GM19193 (cell line): ENCODE measurements around the gene ZNF488.

Source experiments
- POLR2A ChIP-seq: IDR thresholded peaks from 4 replicates; pipeline ENCODE4 v1.6.1; 2011; ENCODE audit not compliant: insufficient read depth, insufficient read length; ENCODE audit errors: extremely low read depth

The ZNF488 gene, protein sequence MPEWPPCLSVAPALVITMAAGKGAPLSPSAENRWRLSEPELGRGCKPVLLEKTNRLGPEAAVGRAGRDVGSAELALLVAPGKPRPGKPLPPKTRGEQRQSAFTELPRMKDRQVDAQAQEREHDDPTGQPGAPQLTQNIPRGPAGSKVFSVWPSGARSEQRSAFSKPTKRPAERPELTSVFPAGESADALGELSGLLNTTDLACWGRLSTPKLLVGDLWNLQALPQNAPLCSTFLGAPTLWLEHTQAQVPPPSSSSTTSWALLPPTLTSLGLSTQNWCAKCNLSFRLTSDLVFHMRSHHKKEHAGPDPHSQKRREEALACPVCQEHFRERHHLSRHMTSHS

DNA sequence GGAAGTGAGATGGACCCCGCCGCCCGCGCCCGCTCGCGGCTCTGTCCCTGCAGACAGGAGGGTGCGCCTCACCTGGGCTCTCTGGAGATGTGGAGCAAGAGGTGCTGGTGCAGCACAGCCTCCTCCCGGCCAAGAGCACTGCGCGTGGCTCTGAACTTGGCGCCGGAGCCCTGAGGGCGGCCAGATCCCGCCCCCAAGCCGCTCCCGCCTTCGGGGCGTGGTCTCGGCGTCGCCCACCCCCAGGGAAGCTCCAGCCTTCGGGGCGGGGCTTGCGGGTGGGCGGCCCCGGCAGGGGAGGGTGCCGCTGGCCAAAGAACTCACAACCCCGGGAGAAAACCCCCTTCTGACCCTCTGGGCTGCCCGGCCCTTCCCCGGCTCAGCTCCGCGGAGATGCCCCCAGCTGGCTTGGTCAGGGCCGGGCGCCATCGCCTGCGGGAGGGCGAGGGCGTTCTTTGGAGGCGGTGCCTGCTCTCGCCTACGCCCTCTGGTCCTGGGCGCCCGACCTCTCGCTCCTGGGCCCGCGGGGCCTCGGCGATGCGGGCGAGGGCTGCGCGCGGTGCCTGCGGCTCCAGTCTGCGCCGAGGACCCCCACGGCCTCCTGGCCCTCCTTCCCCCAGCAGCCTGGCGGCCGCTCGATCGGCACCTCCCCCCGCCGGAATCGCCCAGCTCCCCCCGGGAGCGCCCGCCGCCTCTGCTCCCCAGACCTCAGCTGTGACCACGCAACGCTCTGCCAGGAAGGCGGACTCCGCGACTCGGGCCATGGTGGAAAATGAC lies at the start of gene ZNF488:
TSS of gene ZNF488 (minus strand) at position 146 of the 774 bp plus-strand sequence. CDS start 15,464 bp downstream, outside the sequence.
- no peak for TF ChIP-seq POLR2A

DNA sequence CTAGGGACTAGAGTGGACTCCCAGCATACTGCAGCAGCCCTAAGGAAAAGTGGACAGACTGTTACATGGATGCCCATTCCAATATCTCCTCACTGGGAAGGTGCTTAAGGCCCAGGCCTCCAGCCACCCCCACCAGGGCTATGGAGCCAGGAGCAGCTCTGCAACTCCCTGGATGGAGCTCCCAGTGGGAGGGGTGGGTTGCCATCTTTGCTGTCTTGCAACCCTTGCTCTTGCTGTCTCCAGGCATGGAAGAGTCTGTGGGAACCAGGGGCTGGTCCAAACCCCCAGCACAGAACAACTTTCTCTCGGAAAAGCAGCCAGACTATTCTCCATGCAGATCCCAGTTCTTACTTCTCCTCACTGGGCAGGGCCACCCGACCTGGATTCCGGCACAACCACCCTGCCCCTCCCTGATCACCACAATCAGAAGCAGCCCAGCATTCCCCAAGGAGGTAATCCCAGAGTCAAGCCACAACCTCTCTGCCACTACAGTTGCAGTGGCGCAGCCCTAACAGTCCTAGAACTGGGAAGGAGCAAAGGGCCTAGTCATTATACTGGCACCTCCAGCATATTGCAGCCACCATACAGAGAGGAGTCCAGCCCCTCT lies 41.8 kb upstream of the ZNF488 start:
- TF ChIP-seq POLR2A: no peak

DNA sequence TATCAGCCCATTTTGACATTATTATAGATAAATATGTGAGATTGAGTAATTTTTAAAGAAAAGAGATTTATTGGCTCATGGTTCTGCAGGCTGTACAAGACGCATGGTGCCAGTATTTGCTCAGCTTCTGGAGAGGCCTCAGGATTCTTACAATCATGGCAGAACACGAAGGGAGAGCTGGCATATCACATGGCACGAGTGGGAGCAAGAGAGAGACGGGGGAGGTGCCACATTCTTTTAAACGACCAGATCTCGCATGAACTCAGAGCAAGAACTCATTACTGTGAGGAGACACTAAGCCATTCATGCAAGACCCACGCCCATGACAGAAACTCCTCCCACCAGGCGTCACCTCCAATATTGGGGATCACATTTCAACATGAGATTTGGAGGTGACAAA lies 40.1 kb upstream of the ZNF488 start:
- TF ChIP-seq POLR2A: no peak

DNA sequence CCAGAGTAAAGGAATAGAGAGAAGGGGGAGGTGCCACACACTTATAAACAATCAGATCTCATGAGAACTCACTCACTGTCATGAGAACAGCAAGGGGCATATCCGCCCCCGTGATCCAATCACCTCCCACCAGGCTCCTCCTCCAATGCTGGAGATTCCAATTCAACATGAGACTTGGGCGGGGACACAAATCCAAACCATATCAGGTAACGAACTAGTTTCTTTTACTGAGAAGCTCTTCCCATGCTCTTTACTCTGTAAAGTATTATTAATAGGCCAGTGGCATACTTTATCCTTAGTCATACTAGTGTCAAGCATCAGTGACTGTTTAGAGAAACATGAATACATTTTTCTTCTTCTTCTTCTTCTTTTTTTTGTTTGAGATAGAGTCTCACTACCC lies 39.4 kb upstream of the ZNF488 start:
- no peak for TF ChIP-seq POLR2A

DNA sequence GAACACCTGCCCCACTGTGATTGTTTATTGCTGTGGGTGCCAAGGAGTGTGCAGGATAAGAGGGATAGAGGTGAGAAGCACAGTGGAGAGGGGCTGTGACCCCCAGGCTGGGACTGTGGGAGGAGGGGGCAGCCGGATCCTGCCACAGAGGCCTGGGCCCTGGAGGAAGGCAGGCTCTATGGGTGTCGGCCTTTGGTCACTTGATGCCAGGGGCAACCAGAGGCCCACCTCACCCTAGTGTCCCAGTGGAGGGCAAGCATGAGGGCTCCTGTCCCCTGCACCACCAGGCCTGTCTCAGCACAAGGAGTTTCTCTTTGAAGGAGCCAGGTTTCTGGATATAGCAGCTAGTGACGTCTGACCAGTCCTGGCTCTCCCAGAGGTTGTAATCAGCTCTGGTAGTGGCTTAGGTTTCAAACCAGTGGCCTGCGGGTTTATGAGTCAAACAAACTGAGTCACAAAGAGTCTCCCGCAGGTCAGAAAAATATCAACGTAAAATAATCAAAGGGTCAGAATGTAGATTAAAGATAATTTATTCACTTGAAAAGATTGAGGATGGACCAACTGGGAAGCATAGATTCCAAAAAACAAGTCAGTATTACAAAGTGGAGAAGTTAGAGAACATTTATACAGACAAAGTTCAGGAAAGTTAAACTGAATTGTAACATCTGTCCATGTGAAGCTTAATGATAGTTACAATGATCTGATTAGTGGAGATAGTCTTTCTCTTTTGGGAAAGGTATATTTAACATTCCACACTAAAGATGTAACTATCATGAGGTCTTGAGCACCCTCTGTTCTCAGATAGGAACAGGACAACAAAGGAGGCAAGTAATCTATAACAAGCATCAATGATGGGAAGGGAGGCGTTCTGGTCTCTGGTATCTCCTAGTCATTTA lies 37.2 kb upstream of the ZNF488 start:
- no peak for TF ChIP-seq POLR2A

DNA sequence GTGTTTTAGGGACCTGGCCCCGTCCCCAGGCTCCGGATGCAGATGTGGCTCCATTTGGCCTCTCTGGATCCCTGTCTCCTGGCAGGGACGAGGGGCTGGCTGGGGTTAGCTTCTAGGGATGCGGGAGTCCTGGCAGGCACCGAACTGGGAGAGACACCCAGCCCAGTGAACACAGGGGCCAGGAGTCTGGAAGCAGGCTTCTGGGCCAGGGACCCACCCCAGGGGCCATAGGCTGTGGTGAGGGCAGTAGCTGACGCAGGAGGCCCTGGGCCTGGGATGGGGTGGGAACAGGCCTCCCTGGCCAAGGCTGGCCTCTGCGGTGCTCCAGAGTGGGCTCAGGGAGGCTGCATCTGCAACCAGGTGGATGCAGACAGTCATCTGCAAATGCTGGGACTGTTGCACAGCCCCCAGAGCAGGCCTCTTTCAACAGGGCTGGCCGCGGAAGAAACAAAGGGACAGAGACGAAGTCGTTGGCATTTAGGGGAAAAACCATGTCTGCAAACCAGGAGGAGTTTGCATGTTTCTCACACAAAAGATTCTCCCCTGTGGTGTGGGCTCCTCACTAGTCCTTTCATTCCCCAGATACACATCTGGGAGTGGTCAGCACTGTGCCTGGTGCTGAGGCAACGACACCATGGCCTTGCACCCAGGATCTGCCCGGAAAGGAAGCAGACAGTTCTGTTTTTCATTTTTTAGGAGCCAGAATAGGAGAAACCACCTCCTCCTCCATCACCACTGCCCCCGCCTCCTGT lies 36.4 kb upstream of the ZNF488 start:
- no peak for TF ChIP-seq POLR2A

DNA sequence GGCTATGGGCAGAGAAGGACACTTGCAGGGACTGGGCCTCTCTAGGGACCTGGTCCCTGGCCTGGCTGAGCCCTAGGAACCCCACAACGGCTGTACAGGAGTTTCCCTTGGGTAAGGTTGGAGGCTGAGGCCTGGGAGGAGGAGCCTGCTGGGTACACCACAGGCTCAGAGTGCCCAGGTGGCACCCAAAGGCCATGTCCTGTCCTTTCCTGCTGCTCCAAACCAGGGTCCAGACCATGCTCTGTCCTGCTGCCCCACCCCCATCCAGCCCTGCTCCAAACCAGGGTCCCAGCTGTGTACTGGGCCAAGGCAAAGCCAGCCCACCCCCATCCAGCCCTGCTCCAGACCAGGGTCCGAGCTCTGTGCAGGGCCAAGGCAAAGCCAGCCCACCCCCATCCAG lies 35.3 kb upstream of the ZNF488 start:
- TF ChIP-seq POLR2A: no peak

DNA sequence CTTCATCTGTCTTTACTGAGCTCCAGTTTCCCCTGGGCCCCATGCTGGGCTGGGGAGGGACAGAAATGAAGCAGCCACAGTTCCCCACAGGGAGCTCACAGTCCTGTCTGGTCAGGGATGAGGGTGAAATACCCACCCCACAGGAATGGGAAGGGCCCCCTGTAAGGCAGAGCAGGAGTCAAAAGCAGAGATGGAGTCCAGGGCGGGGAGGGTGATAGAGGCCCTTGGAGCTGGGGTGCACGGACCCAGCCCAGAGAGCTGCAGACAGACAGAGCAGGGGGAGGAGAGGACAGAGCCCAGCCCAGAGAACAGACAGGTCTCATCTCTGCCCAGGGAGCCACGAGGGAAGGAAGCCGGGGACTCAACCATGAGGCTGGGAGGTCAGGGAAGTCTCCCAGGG lies 34.9 kb upstream of the ZNF488 start:
- no peak for TF ChIP-seq POLR2A

DNA sequence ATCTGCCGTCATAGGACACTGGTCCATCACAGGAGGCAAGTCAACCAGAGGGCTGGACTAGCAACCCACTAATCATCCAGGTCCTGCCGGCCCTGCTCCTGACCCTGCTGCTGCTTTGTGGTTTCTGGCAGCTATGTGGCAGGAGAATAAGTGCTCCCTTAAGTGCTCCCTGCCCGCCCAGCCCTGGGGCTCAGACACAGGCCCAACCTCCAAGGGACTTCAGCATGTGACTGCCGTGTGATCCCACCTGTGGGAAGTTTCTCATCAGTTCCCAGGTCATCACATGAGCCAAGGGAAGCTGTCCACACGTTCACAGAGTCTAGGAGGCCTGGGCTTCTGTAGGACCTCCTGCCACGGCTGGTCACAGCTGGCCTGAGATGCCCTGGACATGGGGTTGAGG lies 34.2 kb upstream of the ZNF488 start:
- no peak for TF ChIP-seq POLR2A

DNA sequence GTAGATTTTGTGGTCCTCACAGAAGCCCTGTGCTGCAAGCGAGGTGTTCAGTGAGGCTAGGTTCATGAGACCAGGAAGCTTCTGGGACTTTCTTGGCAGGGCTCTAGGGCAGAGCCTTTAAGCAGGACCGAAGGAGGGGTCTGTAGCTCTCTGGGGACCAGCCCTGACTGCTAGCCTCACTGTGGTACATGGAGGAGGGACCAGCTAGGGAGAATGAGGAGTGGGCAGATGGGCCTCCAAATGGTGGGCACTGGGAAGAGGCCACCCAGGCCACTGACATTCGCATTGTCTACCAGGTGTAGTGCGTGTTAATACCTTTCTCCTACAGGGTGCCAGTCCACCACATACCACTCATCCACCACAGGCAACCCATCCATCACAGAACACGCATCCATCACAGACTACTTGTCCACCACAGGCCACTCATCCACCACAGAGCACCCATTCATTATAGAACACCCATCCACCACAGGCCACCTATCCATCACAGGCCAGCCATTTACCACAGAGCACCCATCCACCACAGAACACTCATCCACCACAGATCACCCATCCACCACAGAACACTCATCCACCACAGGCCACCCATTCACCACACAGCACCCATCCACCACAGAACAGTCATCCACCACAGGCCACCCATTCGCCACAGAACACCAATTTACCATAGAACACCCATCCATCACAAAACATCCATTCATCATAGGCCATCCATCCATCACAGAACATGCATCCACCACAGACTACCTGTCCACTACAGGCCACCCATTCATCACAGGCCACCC lies 31.6 kb upstream of the ZNF488 start:
- no peak for TF ChIP-seq POLR2A

DNA sequence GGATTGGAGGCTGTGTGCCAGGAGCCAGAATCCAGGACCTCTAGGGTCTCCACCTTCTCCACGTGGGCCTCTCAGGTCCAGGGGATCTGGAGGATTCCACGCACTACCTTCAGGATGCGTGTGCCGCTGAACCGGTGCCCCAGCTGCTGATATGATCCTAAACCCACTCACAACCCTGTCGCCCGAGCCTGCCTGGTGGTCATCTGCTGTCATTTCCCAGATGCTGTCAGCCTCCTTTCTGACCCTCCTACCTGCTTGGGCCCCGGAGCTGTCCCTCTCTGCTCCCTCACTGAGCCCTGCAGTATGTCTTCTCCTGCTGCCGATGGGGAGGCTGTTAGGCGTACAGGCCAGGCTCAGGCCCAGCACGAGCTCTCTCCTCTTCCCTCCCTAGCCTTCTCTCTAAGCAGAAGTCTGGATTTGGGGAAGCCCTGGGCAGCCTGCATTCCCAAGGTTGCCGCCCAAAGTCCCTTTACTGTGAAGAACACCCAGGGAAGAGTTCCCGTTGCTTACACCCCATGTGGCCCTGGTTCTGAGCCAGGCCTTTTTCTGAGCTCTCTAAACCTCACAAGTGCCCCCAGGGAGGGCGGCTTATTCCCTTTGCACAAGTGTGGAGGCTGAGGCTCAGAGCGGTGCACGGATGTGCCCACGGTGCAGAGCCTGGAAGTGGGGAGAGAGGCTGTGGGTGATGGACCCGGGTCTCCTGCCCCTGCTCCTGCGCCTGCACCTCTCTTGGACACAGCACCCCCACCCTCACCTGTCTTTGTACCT lies 30.8 kb upstream of the ZNF488 start:
- TF ChIP-seq POLR2A: no peak

DNA sequence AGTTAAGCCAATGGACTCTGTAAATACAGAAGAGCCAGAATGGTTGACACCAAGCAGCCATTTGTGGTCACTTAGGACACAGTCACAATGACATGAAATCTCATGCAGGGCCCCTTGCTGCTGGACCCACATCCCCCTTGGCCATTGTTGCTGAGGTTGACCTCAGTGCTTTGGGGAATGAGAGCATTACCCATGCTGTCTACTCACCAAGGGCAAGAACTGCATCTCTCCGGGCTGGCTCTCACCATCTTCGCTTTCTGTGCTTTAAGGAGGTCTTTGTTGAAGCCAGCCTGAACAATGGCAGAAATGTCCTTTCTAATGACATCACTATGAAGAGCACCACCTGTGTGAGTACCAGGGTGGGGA lies 30.1 kb upstream of the ZNF488 start:
- no peak for TF ChIP-seq POLR2A
